ENCODE measurements around the gene TMEM167B. TPM values are rescaled to one million over a fixed set of nuclear protein-coding genes. Genes with fewer than 3 reads are reported as not detected.
"Not testable (repeated sequence)": the region's sequence is repeated elsewhere in the genome, so short reads cannot be mapped to it uniquely, and the experiment has no call there.

Gene TMEM167B
- total RNA-seq, 1 donor from 2014 or later = 45.0 TPM

GRCh38 chr1:109136766-109137165 lies 46.2 kb downstream of the TMEM167B start:
- ATAC-seq (ENCODE audit: low read depth) (no peak), DNase-seq (no peak)
- Mint-ChIP-seq H3K4me3 (no peak overlapping the region), H3K27ac (no peak overlapping the region), H3K9me3 (no peaks in the 10 kb centered on the region), H3K27me3 (no peaks in the 10 kb centered on the region), H3K4me1 (peaks cover 15% of the 10 kb centered on the region), H3K36me3 (ENCODE audit: low read depth) (no peaks in the 10 kb centered on the region)
- intact Hi-C loops (cut with micrococcal nuclease) = no loop called here
- TF ChIP-seq CTCF (IDR thresholded peaks at IDR 0.05) = no peak
- ChIA-PET POLR2A (no interaction called here), CTCF (no interaction called here)

- Mint-ChIP-seq H3K9me3 (no peaks in the 10 kb centered on the region), H3K36me3 (ENCODE audit: low read depth) (no peaks in the 10 kb centered on the region), H3K27ac (no peak overlapping the region), H3K27me3 (no peaks in the 10 kb centered on the region), H3K4me1 (peaks cover 15% of the 10 kb centered on the region), H3K4me3 (no peak overlapping the region)
- no peak for ATAC-seq (ENCODE audit: low read depth)
- ChIA-PET POLR2A (no interaction called here), CTCF (no interaction called here)
- TF ChIP-seq CTCF (IDR thresholded peaks at IDR 0.05) = no peak
- intact Hi-C loops (cut with micrococcal nuclease) = no loop called here
- no peak for DNase-seq
These were observed 47.4 kb downstream of the TMEM167B start for GRCh38 chr1:109137958-109138357.

- DNase-seq = no peak
- TF ChIP-seq CTCF (IDR thresholded peaks at IDR 0.05) = no peak
- ChIA-PET CTCF (no interaction called here), POLR2A (no interaction called here)
- intact Hi-C loops (cut with micrococcal nuclease) = no loop called here
- ATAC-seq (ENCODE audit: low read depth) = no peak
- Mint-ChIP-seq H3K27ac (no peak overlapping the region), H3K4me3 (no peak overlapping the region), H3K36me3 (ENCODE audit: low read depth) (no peaks in the 10 kb centered on the region), H3K4me1 (peaks cover 15% of the 10 kb centered on the region), H3K27me3 (no peaks in the 10 kb centered on the region), H3K9me3 (no peaks in the 10 kb centered on the region)
These were observed 47.8 kb downstream of the TMEM167B start for GRCh38 chr1:109138358-109138757.

- H3K4me3 Mint-ChIP-seq = no peak overlapping the region
These were observed 49.8 kb downstream of the TMEM167B start for GRCh38 chr1:109140392-109140791.

GRCh38 chr1:109142260-109142659 lies 51.7 kb downstream of the TMEM167B start:
- Mint-ChIP-seq H3K9me3 (no peaks in the 10 kb centered on the region), H3K36me3 (ENCODE audit: low read depth) (no peaks in the 10 kb centered on the region), H3K4me1 (no peaks in the 10 kb centered on the region), H3K4me3 (no peak overlapping the region), H3K27ac (no peak overlapping the region), H3K27me3 (no peaks in the 10 kb centered on the region)
- TF ChIP-seq CTCF (IDR thresholded peaks at IDR 0.05) = no peak
- CTCF ChIA-PET = no interaction called here
- intact Hi-C loops (cut with micrococcal nuclease) = no loop called here
- POLR2A ChIA-PET = no interaction called here
- DNase-seq (no peak), ATAC-seq (ENCODE audit: low read depth) (no peak)

More at GRCh38 chr1:109140392-109140791, 49.8 kb downstream of the TMEM167B start:
- no peak for TF ChIP-seq CTCF (IDR thresholded peaks at IDR 0.05)
- ATAC-seq (ENCODE audit: low read depth) (no peak), DNase-seq (no peak)
- no peaks in the 10 kb centered on the region for H3K9me3 Mint-ChIP-seq
- POLR2A ChIA-PET = no interaction called here
- CTCF ChIA-PET = no interaction called here
- no peak overlapping the region for H3K27ac Mint-ChIP-seq
- intact Hi-C loops (cut with micrococcal nuclease) = no loop called here
- no peaks in the 10 kb centered on the region for H3K4me1 Mint-ChIP-seq
- no peaks in the 10 kb centered on the region for H3K27me3 Mint-ChIP-seq
- no peaks in the 10 kb centered on the region for H3K36me3 Mint-ChIP-seq (ENCODE audit: low read depth)

GRCh38 chr1:109142725-109143124 lies 52.2 kb downstream of the TMEM167B start:
- CTCF ChIA-PET; intact Hi-C loops (cut with micrococcal nuclease); H3K36me3 Mint-ChIP-seq (ENCODE audit: low read depth); H3K9me3 Mint-ChIP-seq; ATAC-seq (ENCODE audit: low read depth); POLR2A ChIA-PET; H3K27ac Mint-ChIP-seq; H3K27me3 Mint-ChIP-seq; H3K4me3 Mint-ChIP-seq; H3K4me1 Mint-ChIP-seq; DNase-seq: not testable (repeated sequence)

All from activated B cell treated with CpG ODN at 0.5 μM for 24 hours (primary cell).